ENCODE results near the gene IL20RA.

IL20RA gene

GRCh38 chr6:137010128-137010718 lies 34.5 kb downstream of the IL20RA start:
- DNase-seq (ENCODE audit: low spot score), result no peak
- no peak for FAIRE-seq

- DNase-seq (ENCODE audit: low spot score) (no peak), FAIRE-seq (no peak)
Observed at GRCh38 chr6:137008204-137008603, 36.6 kb downstream of the IL20RA start.

- DNase-seq (ENCODE audit: low spot score) (no peak), FAIRE-seq (no peak)
Observed at GRCh38 chr6:137006056-137006455, 38.7 kb downstream of the IL20RA start.

- FAIRE-seq (no peak), DNase-seq (ENCODE audit: low spot score) (no peak)
Observed at GRCh38 chr6:137005073-137005472, 39.7 kb downstream of the IL20RA start.

GRCh38 chr6:137002505-137002904 lies 42.3 kb downstream of the IL20RA start:
- DNase-seq (ENCODE audit: low spot score), result no peak
- no peak for FAIRE-seq

GRCh38 chr6:137001977-137002302 lies 42.8 kb downstream of the IL20RA start:
- no peak for FAIRE-seq
- DNase-seq (ENCODE audit: low spot score), result no peak

- DNase-seq (ENCODE audit: low spot score) (peak; percentile 77), FAIRE-seq (no peak)
Observed at GRCh38 chr6:137001299-137001976, 43.3 kb downstream of the IL20RA start.

GRCh38 chr6:137000825-137001224 lies 43.9 kb downstream of the IL20RA start:
- FAIRE-seq (no peak), DNase-seq (ENCODE audit: low spot score) (peak; percentile 41)

- no peak for FAIRE-seq
- no peak for DNase-seq (ENCODE audit: low spot score)
Observed at GRCh38 chr6:136995521-136995920, 49.2 kb downstream of the IL20RA start.

- DNase-seq (ENCODE audit: low spot score) (no peak), FAIRE-seq (no peak)
Observed at GRCh38 chr6:136994782-136995181, 50.0 kb downstream of the IL20RA start.

GRCh38 chr6:136992113-136992512 lies 52.7 kb downstream of the IL20RA start:
- no peak for DNase-seq (ENCODE audit: low spot score)

GRCh38 chr6:136991646-136992045 lies 53.1 kb downstream of the IL20RA start:
- FAIRE-seq (no peak), DNase-seq (ENCODE audit: low spot score) (no peak)

More at GRCh38 chr6:136992113-136992512, 52.7 kb downstream of the IL20RA start:
- FAIRE-seq, result no peak

GRCh38 chr6:136990754-136991153 lies 54.0 kb downstream of the IL20RA start:
- FAIRE-seq (no peak), DNase-seq (ENCODE audit: low spot score) (no peak)

GRCh38 chr6:136990242-136990578 lies 54.6 kb downstream of the IL20RA start:
- FAIRE-seq, result no peak
- DNase-seq (ENCODE audit: low spot score), result no peak

- FAIRE-seq (no peak), DNase-seq (ENCODE audit: low spot score) (no peak)
Observed at GRCh38 chr6:136989571-136990241, 55.1 kb downstream of the IL20RA start.

- no peak for DNase-seq (ENCODE audit: low spot score)
Observed at GRCh38 chr6:136987526-136987925, 57.2 kb downstream of the IL20RA start.

GRCh38 chr6:136985502-136985901 lies 59.3 kb downstream of the IL20RA start:
- no peak for DNase-seq (ENCODE audit: low spot score)
- FAIRE-seq, result no peak

More at GRCh38 chr6:136987526-136987925, 57.2 kb downstream of the IL20RA start:
- no peak for FAIRE-seq

- FAIRE-seq (no peak), DNase-seq (ENCODE audit: low spot score) (no peak)
Observed at GRCh38 chr6:136984578-136984977, 60.2 kb downstream of the IL20RA start.

GRCh38 chr6:136983687-136984086 lies 61.1 kb downstream of the IL20RA start:
- FAIRE-seq (peak; percentile 66), DNase-seq (ENCODE audit: low spot score) (no peak)

GRCh38 chr6:136982928-136983327 lies 61.8 kb downstream of the IL20RA start:
- DNase-seq (ENCODE audit: low spot score) (no peak), FAIRE-seq (no peak)

GRCh38 chr6:136980070-136980469 lies 64.7 kb downstream of the IL20RA start:
- DNase-seq (ENCODE audit: low spot score), result no peak
- no peak for FAIRE-seq

GRCh38 chr6:136979206-136979605 lies 65.6 kb downstream of the IL20RA start:
- FAIRE-seq (no peak), DNase-seq (ENCODE audit: low spot score) (no peak)

GRCh38 chr6:136977075-136977474 lies 67.7 kb downstream of the IL20RA start:
- no peak for DNase-seq (ENCODE audit: low spot score)
- FAIRE-seq, result no peak

Data from urothelium cell line (cell line).